Epithelial cell of umbilical artery (primary cell): ENCODE data around the gene CAPN6. TPM values are rescaled to one million over a fixed set of nuclear protein-coding genes. Genes with fewer than 3 reads are reported as not detected.

Experiments used
- total RNA-seq: library from RNA; depleted of rRNA; stranded (reverse); fragments of >200 nt; gene quantifications from 2 replicates; pipeline ENCODE4 v1.2.3, GENCODE V29; 2014

CAPN6 gene
- total RNA-seq: not detected in 2 replicates

DNA sequence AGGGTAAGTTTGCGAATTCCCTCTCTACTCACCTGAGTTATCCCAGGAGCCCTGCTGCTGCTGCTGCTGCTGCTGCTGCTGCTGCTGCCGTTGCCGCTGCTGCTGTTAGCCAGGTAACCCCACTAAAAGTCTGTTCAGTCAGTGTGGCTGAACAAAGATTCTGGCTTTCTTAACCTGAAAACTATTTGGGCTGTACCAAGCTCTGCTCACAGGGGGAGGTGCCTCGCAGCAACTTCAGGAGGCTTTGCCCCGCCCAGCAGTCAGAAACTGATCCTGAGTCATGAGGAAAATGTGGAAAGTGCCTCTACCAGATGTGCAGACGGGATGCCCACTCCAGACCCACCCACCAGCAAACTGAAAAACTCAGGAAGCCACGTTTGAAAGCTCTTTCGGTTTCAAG is at the start of gene CAPN6:
Gene CAPN6, minus strand, starts transcription at position 145 of the 400 bp plus-strand sequence. CDS start 6,547 bp downstream, outside the sequence.

Other genes starting within 250 kb of the CAPN6 start
- gene PAK3, start 174.3 kb downstream of the CAPN6 start, total RNA-seq: under 0.01 and 0.30 TPM in 2 replicates
- gene DCX, start 141.7 kb upstream of the CAPN6 start, total RNA-seq: not detected in 2 replicates
- 2.3 TPM in 1 of 2 replicates, not detected in the other for gene SERTM2, start 241.2 kb upstream of the CAPN6 start, total RNA-seq